ENCODE results near the gene LRRC57.

Gene LRRC57

DNA sequence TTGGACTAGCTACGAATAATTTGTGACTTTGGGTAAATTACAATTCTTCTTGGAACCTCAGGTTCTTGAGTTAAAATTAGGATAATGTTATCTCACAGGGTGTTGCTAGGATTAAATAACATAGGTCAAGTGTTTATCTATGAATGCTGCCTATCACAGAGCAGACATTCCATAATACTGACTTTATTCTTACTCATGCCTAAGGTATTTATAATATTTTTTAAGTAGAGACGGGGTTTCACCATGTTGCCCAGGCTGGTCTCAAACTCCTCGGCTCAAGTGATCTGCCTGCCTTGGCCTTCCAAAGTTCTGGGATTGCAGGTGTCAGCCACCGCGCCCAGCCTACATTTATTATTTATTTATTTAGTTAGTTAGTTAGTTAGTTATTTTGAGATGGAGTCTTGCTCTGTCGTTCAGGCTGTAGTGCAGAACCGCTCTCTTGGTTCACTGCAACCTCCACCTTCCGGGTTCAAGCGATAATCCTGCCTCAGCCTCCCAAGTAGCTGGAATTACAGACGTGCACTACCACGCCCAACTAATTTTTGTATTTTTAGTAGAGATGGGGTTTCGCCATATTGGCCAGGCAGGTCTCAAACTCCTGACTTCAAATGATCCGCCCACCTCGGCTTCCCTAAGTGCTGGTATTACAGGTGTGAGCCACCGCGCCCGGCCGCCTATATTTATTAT, 56.9 kb downstream of the LRRC57 start:
- DNase-seq (ENCODE audit: low read depth in 2 of 2): no peak

- DNase-seq (ENCODE audit: low read depth in 2 of 2): peak; percentile 75 to 80
Measured at GRCh38 chr15:42490671-42491538, 57.7 kb downstream of the LRRC57 start, which contains the start of gene ZNF106. TSS of gene ZNF106 (minus strand) at chr15:42491141. CDS start at chr15:42472289, 18,852 bp downstream.

GRCh38 chr15:42490291-42490670, 58.3 kb downstream of the LRRC57 start:
- DNase-seq (ENCODE audit: low read depth in 2 of 2): no peak
